PC-3 (cell line): ENCODE results near the gene NDUFAF8. TPM values are rescaled to one million over a fixed set of nuclear protein-coding genes. Genes with fewer than 3 reads are reported as not detected.

Experiments
- ATAC-seq: fragments of 200-7000 bp; cut with Tn5 transposase; 2 replicates; pipeline ENCODE4 v1.9.1; 2020; ENCODE audit warnings: mild to moderate bottlenecking, moderate library complexity
- BruUV-seq: library from RNA; stranded (reverse); fragments of 400-500 nt; replicated peaks from 2 replicates; lab custom pipeline; 2021; lab: Mats Ljungman, UMichigan
- CTCF ChIA-PET: fragments of 300-600 bp; sonication (Branson Sonifier 250); formaldehyde crosslinking; loops from one replicate; lab custom pipeline; 2022; ENCODE audit warnings: antibody characterized with exemption; lab: Charles Lee
- POLR2A ChIA-PET: fragments of 300-600 bp; sonication (Branson Sonifier 250); formaldehyde crosslinking; loops from one replicate; lab custom pipeline; 2022; ENCODE audit warnings: antibody characterized with exemption; ENCODE audit not compliant: unreplicated experiment; lab: Charles Lee
- DNase-seq: peaks from one replicate; pipeline ENCODE4 v3.0.0-alpha.2; 2015
- H2AFZ ChIP-seq: fragments of 300-600 bp; sonication (generic); 2 replicates; pipeline ENCODE4 v1.6.0; 2016; ENCODE audit warnings: antibody characterized with exemption, low read length
- H3F3A ChIP-seq: fragments of 300-600 bp; sonication (generic); one replicate; pipeline ENCODE4 v1.6.0; 2017; ENCODE audit warnings: antibody characterized with exemption, low read length, control low read depth, mild to moderate bottlenecking; ENCODE audit not compliant: unreplicated experiment
- H3K27ac ChIP-seq: fragments of 300-600 bp; sonication (generic); 2 replicates; pipeline ENCODE4 v1.5.1; 2016; ENCODE audit warnings: mild to moderate bottlenecking, low read length
- H3K27me3 ChIP-seq: fragments of 300-600 bp; sonication (generic); 2 replicates; pipeline ENCODE4 v1.6.1; 2016; ENCODE audit warnings: low read length, mixed read lengths
- H3K36me3 ChIP-seq: fragments of 300-600 bp; sonication (generic); 2 replicates; pipeline ENCODE4 v1.6.1; 2016; ENCODE audit warnings: low read depth, mixed run types, low read length, mixed read lengths
- H3K4me1 ChIP-seq: fragments of 300-600 bp; sonication (generic); 2 replicates; pipeline ENCODE4 v1.5.1; 2016; ENCODE audit warnings: low read length; ENCODE audit not compliant: insufficient read depth
- H3K4me2 ChIP-seq: fragments of 300-600 bp; sonication (generic); 2 replicates; pipeline ENCODE4 v1.6.0; 2016; ENCODE audit warnings: low read length
- H3K4me3 ChIP-seq: fragments of 300-600 bp; sonication (generic); 2 replicates; pipeline ENCODE4 v1.5.1; 2016; ENCODE audit warnings: mild to moderate bottlenecking, low read length, mixed read lengths
- H3K79me2 ChIP-seq: fragments of 300-600 bp; sonication (generic); 2 replicates; pipeline ENCODE4 v1.6.1; 2017; ENCODE audit warnings: low read length, mixed read lengths
- H3K9ac ChIP-seq: fragments of 300-600 bp; sonication (generic); 2 replicates; pipeline ENCODE4 v1.6.0; 2016; ENCODE audit warnings: mild to moderate bottlenecking, low read length
- H3K9me2 ChIP-seq: fragments of 300-600 bp; sonication (generic); replicated peaks from 2 replicates; pipeline ENCODE4 v1.6.1; 2016; ENCODE audit warnings: mixed run types, low read length, mixed read lengths
- H3K9me3 ChIP-seq: fragments of 300-600 bp; sonication (generic); 2 replicates; pipeline ENCODE4 v1.6.1; 2016; ENCODE audit warnings: low read length, mixed read lengths
- H4K20me1 ChIP-seq: fragments of 300-600 bp; sonication (generic); 2 replicates; pipeline ENCODE4 v1.6.1; 2016; ENCODE audit warnings: low read length, mixed read lengths
- CTCF ChIP-seq: fragments of 300-600 bp; sonication (generic); conservative IDR thresholded peaks from 2 replicates; pipeline ENCODE4 v1.5.1; 2017; ENCODE audit warnings: antibody characterized with exemption, low read depth, mild to moderate bottlenecking, low read length
- EZH2 ChIP-seq: fragments of 300-600 bp; sonication (generic); IDR thresholded peaks from one replicate; pipeline ENCODE4 v1.6.1; 2017; ENCODE audit warnings: antibody characterized with exemption, mild to moderate bottlenecking, low read length; ENCODE audit not compliant: unreplicated experiment
- EZH2phosphoT487 ChIP-seq: fragments of 300-600 bp; sonication (generic); IDR thresholded peaks from 2 replicates; pipeline ENCODE4 v1.6.1; 2018; ENCODE audit warnings: mild to moderate bottlenecking, antibody characterized with exemption, low read length, borderline replicate concordance
- intact Hi-C: fragments of 100-400 bp; cut with micrococcal nuclease; formaldehyde crosslinking; loops from 2 replicates; pipeline ENCODE4 v1.9.0; 2023
- total RNA-seq: library from RNA; depleted of rRNA; stranded (reverse); fragments of >200 nt; gene quantifications from 2 replicates; pipeline ENCODE4 v1.2.3, GENCODE V29; 2014

NDUFAF8 gene
- total RNA-seq, 1 experiment from 2014 or later, result 125 TPM

- H3K4me1 ChIP-seq, result 0 out of 2 replicates have a peak, but pooled peaks cover 3% of the 10 kb centered on the region
- no peak overlapping the region for H3K4me2 ChIP-seq
- H3K27me3 ChIP-seq, result no peaks in the 10 kb centered on the region
- no TSS peak for BruUV-seq
- H3K27ac ChIP-seq, result peak overlapping the region; percentile 17; the same call in 1 of the 2 replicates
- H3K9me3 ChIP-seq, result no peaks in the 10 kb centered on the region
- H3K36me3 ChIP-seq, result peaks cover 6% of the 10 kb centered on the region
- H3K9ac ChIP-seq, result no peak overlapping the region
- ATAC-seq, result peak; percentile 65
- intact Hi-C loops, result loop anchor here (10.0 kb wide), 1 partner anchor 138 kb away; the partner anchor contains the start of gene BAHCC1
- ChIA-PET POLR2A (interaction anchor here (0.6 kb wide), 2 partner anchors 15 to 108 kb away, joined by 3 to 4 read pairs; no protein-coding TSS in a partner anchor), CTCF (no interaction called here)
- DNase-seq, result peak; percentile 23
- no peak for TF ChIP-seq EZH2
- no peak for TF ChIP-seq EZH2phosphoT487
- TF ChIP-seq CTCF, result no peak
- no peaks in the 10 kb centered on the region for H3K9me2 ChIP-seq
- H3K79me2 ChIP-seq, result no peaks in the 10 kb centered on the region
- no peaks in the 10 kb centered on the region for H3F3A ChIP-seq
- no peak overlapping the region for H3K4me3 ChIP-seq
- no peak overlapping the region for H2AFZ ChIP-seq
- H4K20me1 ChIP-seq, result no peaks in the 10 kb centered on the region
Measured at GRCh38 chr17:81256616-81257015, 17.5 kb downstream of the NDUFAF8 start.

- Histone ChIP-seq H3K9me3 (no peaks in the 10 kb centered on the region), H3K9me2 (no peaks in the 10 kb centered on the region), H3K79me2 (no peaks in the 10 kb centered on the region), H3K4me1 (0 out of 2 replicates have a peak, but pooled peaks cover 3% of the 10 kb centered on the region), H3K27me3 (no peaks in the 10 kb centered on the region), H4K20me1 (no peaks in the 10 kb centered on the region), H3K4me3 (no peak overlapping the region), H3K36me3 (peaks cover 6% of the 10 kb centered on the region), H3K4me2 (no peak overlapping the region), H2AFZ (no peak overlapping the region), H3K27ac (no peak overlapping the region), H3F3A (no peaks in the 10 kb centered on the region), H3K9ac (no peak overlapping the region)
- TF ChIP-seq EZH2phosphoT487 (no peak), EZH2 (no peak)
- DNase-seq (no peak), ATAC-seq (no peak)
- intact Hi-C loops, result loop anchor here (10.0 kb wide), 1 partner anchor 137 kb away; the partner anchor contains the start of gene BAHCC1
- BruUV-seq, result no TSS peak
- CTCF ChIA-PET, result no interaction called here
- POLR2A ChIA-PET, result no interaction called here
Measured at GRCh38 chr17:81257533-81257932, 18.4 kb downstream of the NDUFAF8 start.

- no peak overlapping the region for H3K27ac ChIP-seq
- no peaks in the 10 kb centered on the region for H3K27me3 ChIP-seq
- H4K20me1 ChIP-seq, result no peaks in the 10 kb centered on the region
- peaks cover 6% of the 10 kb centered on the region for H3K36me3 ChIP-seq
- 0 out of 2 replicates have a peak, but pooled peaks cover 3% of the 10 kb centered on the region for H3K4me1 ChIP-seq
- H3K79me2 ChIP-seq, result no peaks in the 10 kb centered on the region
- H3K4me3 ChIP-seq, result no peak overlapping the region
- no peak overlapping the region for H3K4me2 ChIP-seq
- H3K9ac ChIP-seq, result no peak overlapping the region
- POLR2A ChIA-PET, result no interaction called here
- DNase-seq, result no peak
- CTCF ChIA-PET, result no interaction called here
- H3K9me2 ChIP-seq, result no peaks in the 10 kb centered on the region
- no peaks in the 10 kb centered on the region for H3K9me3 ChIP-seq
- H3F3A ChIP-seq, result no peaks in the 10 kb centered on the region
- BruUV-seq, result no TSS peak
- H2AFZ ChIP-seq, result no peak overlapping the region
- no peak for ATAC-seq
- TF ChIP-seq EZH2phosphoT487 (no peak), EZH2 (no peak), CTCF (no peak)
- intact Hi-C loops, result loop anchor here (10.0 kb wide), 1 partner anchor 137 kb away; the partner anchor contains the start of gene BAHCC1
Measured at GRCh38 chr17:81258292-81258691, 19.2 kb downstream of the NDUFAF8 start.
